Mesothelial cell of epicardium (in vitro differentiated cells): ENCODE measurements around the gene NUFIP2. TPM values are rescaled to one million over a fixed set of nuclear protein-coding genes. Genes with fewer than 3 reads are reported as not detected.
"Not testable (repeated sequence)": the region's sequence is repeated elsewhere in the genome, so short reads cannot be mapped to it uniquely, and the experiment has no call there.

ENCODE experiments used
- DNase-seq, 2 experiments: peaks; one replicate each; pipeline ENCODE4 v3.0.0; 2021; ENCODE audit warnings: low spot score in 2 of 2; ENCODE audit not compliant: unreplicated experiment in 2 of 2
- H3K27ac Mint-ChIP-seq: 2 replicates; pipeline ENCODE4 v1.8.0; 2021; ENCODE audit warnings: mixed read lengths
- H3K27me3 Mint-ChIP-seq: 2 replicates; pipeline ENCODE4 v1.8.0; 2021; ENCODE audit warnings: low read depth, mixed read lengths
- H3K36me3 Mint-ChIP-seq: 2 replicates; pipeline ENCODE4 v1.8.0; 2021; ENCODE audit warnings: mixed read lengths
- H3K4me1 Mint-ChIP-seq: 2 replicates; pipeline ENCODE4 v1.8.0; 2021; ENCODE audit warnings: mixed read lengths
- H3K4me3 Mint-ChIP-seq: 2 replicates; pipeline ENCODE4 v1.8.0; 2021; ENCODE audit warnings: mild to moderate bottlenecking, moderate library complexity, mixed read lengths
- H3K9me3 Mint-ChIP-seq: 2 replicates; pipeline ENCODE4 v1.8.0; 2021; ENCODE audit warnings: mixed read lengths
- CTCF ChIP-seq: fragments of 200-600 bp; sonication (generic); IDR thresholded peaks from one replicate; pipeline ENCODE4 v1.5.0; 2021; ENCODE audit warnings: antibody characterized with exemption; ENCODE audit not compliant: unreplicated experiment
- total RNA-seq: library from RNA; stranded (reverse); gene quantifications from 3 replicates; pipeline ENCODE4 v1.2.1, GENCODE V29; 2021

Gene NUFIP2
- total RNA-seq, 1 donor from 2014 or later: 59.8 TPM

- no peaks in the 10 kb centered on the region for H3K4me1 Mint-ChIP-seq
- H3K4me3 Mint-ChIP-seq: no peak overlapping the region
- no peaks in the 10 kb centered on the region for H3K36me3 Mint-ChIP-seq
- H3K27ac Mint-ChIP-seq: no peak overlapping the region
- DNase-seq: no peak
- H3K9me3 Mint-ChIP-seq: no peaks in the 10 kb centered on the region
- TF ChIP-seq CTCF: no peak
- no peaks in the 10 kb centered on the region for H3K27me3 Mint-ChIP-seq
Measured at GRCh38 chr17:29237476-29238132, 56.3 kb downstream of the NUFIP2 start.

- H3K36me3 Mint-ChIP-seq: no peaks in the 10 kb centered on the region
- H3K27ac Mint-ChIP-seq: no peak overlapping the region
- H3K9me3 Mint-ChIP-seq: no peaks in the 10 kb centered on the region
- TF ChIP-seq CTCF: no peak
- H3K27me3 Mint-ChIP-seq: no peaks in the 10 kb centered on the region
- no peak for DNase-seq
- no peak overlapping the region for H3K4me3 Mint-ChIP-seq
- no peaks in the 10 kb centered on the region for H3K4me1 Mint-ChIP-seq
Measured at GRCh38 chr17:29235904-29236303, 58.0 kb downstream of the NUFIP2 start.

GRCh38 chr17:29234972-29235371 lies 59.0 kb downstream of the NUFIP2 start:
- not testable (repeated sequence) for H3K36me3 Mint-ChIP-seq, H3K4me3 Mint-ChIP-seq

GRCh38 chr17:29233301-29233700 lies 60.6 kb downstream of the NUFIP2 start:
- no peak for TF ChIP-seq CTCF
- H3K4me1 Mint-ChIP-seq: peaks cover 7% of the 10 kb centered on the region
- peaks cover 3% of the 10 kb centered on the region for H3K9me3 Mint-ChIP-seq
- no peaks in the 10 kb centered on the region for H3K36me3 Mint-ChIP-seq
- no peaks in the 10 kb centered on the region for H3K27me3 Mint-ChIP-seq
- no peak overlapping the region for H3K27ac Mint-ChIP-seq
- no peak overlapping the region for H3K4me3 Mint-ChIP-seq
- DNase-seq: no peak

More at GRCh38 chr17:29234972-29235371, 59.0 kb downstream of the NUFIP2 start:
- not testable (repeated sequence) for H3K27ac Mint-ChIP-seq, H3K27me3 Mint-ChIP-seq, H3K4me1 Mint-ChIP-seq, H3K9me3 Mint-ChIP-seq, DNase-seq

- no peak overlapping the region for H3K4me3 Mint-ChIP-seq
- H3K4me1 Mint-ChIP-seq: peaks cover 4% of the 10 kb centered on the region
- peaks cover 3% of the 10 kb centered on the region for H3K9me3 Mint-ChIP-seq
- TF ChIP-seq CTCF: no peak
- H3K27me3 Mint-ChIP-seq: peaks cover 2% of the 10 kb centered on the region
- no peak overlapping the region for H3K27ac Mint-ChIP-seq
- DNase-seq: no peak
- no peaks in the 10 kb centered on the region for H3K36me3 Mint-ChIP-seq
Measured at GRCh38 chr17:29225396-29225795, 68.6 kb downstream of the NUFIP2 start.

GRCh38 chr17:29221338-29221737 lies 72.6 kb downstream of the NUFIP2 start:
- not testable (repeated sequence) for H3K27ac Mint-ChIP-seq, DNase-seq, H3K27me3 Mint-ChIP-seq, H3K36me3 Mint-ChIP-seq, H3K9me3 Mint-ChIP-seq, H3K4me1 Mint-ChIP-seq, H3K4me3 Mint-ChIP-seq
